Measurements from ENCODE around the gene ZBTB34.

DNA sequence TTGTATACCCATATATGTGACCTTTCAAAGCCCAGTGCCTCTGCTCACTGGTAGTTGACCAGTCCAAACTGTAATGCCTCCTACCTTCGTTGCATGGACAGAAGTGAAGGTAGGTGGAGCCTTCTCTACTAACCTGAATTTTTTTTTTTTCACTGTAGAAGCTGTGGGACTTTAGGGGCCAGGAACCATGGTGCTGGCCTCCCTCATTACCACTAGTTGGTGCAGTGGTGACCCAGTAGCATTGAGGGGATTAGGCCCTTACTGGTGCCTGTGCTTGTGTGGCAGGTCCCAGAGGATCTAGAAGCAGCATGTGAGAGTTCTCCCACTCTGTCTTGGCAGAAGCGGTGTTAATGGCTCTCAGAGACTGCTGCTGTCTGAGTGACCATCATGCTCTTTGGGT is 56.5 kb downstream of the ZBTB34 start:
- TF ChIP-seq, protein P1, sequence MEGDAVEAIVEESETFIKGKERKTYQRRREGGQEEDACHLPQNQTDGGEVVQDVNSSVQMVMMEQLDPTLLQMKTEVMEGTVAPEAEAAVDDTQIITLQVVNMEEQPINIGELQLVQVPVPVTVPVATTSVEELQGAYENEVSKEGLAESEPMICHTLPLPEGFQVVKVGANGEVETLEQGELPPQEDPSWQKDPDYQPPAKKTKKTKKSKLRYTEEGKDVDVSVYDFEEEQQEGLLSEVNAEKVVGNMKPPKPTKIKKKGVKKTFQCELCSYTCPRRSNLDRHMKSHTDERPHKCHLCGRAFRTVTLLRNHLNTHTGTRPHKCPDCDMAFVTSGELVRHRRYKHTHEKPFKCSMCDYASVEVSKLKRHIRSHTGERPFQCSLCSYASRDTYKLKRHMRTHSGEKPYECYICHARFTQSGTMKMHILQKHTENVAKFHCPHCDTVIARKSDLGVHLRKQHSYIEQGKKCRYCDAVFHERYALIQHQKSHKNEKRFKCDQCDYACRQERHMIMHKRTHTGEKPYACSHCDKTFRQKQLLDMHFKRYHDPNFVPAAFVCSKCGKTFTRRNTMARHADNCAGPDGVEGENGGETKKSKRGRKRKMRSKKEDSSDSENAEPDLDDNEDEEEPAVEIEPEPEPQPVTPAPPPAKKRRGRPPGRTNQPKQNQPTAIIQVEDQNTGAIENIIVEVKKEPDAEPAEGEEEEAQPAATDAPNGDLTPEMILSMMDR (IDR thresholded peaks at IDR 0.05) = peak in 1 of 6 experiments; percentile 3
- no peak for TF ChIP-seq POLR2A (IDR thresholded peaks at IDR 0.05)
